Activated naive CD8-positive, alpha-beta T cell treated with anti-CD3 and anti-CD28 coated beads, Interleukin-2, amount 50 U/mL, for 24 hours (primary cell): ENCODE measurements around the gene C14orf132.

Source experiments
- ATAC-seq: fragments of 150-1000 bp; cut with Tn5 transposase; one replicate; pipeline ENCODE4 v1.10.0; 2021
- DNase-seq: peaks from one replicate; pipeline ENCODE4 v3.0.0; 2021
- H3K27ac Mint-ChIP-seq: one replicate; pipeline ENCODE4 v1.8.0; 2021; ENCODE audit warnings: mild to moderate bottlenecking, mixed read lengths
- H3K27me3 Mint-ChIP-seq: one replicate; pipeline ENCODE4 v1.8.0; 2021; ENCODE audit warnings: mixed read lengths
- H3K36me3 Mint-ChIP-seq: one replicate; pipeline ENCODE4 v1.8.0; 2021; ENCODE audit warnings: low read depth, mixed read lengths
- H3K4me1 Mint-ChIP-seq: one replicate; pipeline ENCODE4 v1.8.0; 2021; ENCODE audit warnings: mixed read lengths
- H3K4me3 Mint-ChIP-seq: one replicate; pipeline ENCODE4 v1.8.0; 2021; ENCODE audit warnings: mild to moderate bottlenecking, moderate library complexity, mixed read lengths
- H3K9me3 Mint-ChIP-seq: one replicate; pipeline ENCODE4 v1.8.0; 2021; ENCODE audit warnings: mixed read lengths

Gene C14orf132

DNA sequence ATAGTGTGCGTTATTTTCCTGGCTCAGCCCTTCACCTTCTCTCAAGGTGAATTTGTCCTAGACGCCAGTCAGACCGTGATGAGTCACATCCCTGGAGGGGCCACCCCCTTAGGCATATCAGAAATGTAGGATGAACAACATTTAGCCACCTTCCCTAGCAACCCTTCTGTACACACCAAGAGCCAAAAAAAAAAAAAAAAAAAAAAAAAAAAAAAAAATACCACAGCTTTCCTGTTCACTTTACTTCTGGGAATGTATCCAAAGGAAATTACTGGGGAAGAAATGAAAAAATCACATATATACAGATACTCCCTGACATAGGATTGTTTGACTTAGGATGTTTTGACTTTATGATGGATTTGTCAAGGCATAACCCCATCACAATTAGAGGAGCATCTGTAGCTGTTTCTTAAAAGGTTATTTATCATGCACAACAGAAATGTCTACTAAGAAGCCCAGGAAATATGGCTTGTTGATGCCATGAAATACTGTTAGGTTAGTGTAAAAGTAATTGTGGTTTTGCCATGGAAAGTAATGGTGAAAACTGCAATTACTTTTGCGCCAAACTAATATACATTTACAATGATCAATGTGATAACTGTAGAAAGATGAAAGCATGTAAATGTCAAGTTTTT is 97.3 kb downstream of the C14orf132 start:
- Mint-ChIP-seq H3K4me3 (no peak overlapping the region), H3K9me3 (peaks cover 10% of the 10 kb centered on the region), H3K36me3 (no peaks in the 10 kb centered on the region), H3K27me3 (peaks cover 19% of the 10 kb centered on the region), H3K27ac (no peak overlapping the region), H3K4me1 (no peaks in the 10 kb centered on the region)
- DNase-seq (no peak), ATAC-seq (no peak)

GRCh38 chr14:96138241-96138640 is 99.1 kb downstream of the C14orf132 start:
- ATAC-seq (no peak), DNase-seq (no peak)
- no peaks in the 10 kb centered on the region for H3K36me3 Mint-ChIP-seq
- H3K27ac Mint-ChIP-seq: no peak overlapping the region
- no peak overlapping the region for H3K4me3 Mint-ChIP-seq
- no peaks in the 10 kb centered on the region for H3K4me1 Mint-ChIP-seq
- peaks cover 10% of the 10 kb centered on the region for H3K9me3 Mint-ChIP-seq
- H3K27me3 Mint-ChIP-seq: peaks cover 20% of the 10 kb centered on the region

- no peaks in the 10 kb centered on the region for H3K36me3 Mint-ChIP-seq
- no peak for ATAC-seq
- H3K4me3 Mint-ChIP-seq: no peak overlapping the region
- H3K27me3 Mint-ChIP-seq: peaks cover 19% of the 10 kb centered on the region
- H3K9me3 Mint-ChIP-seq: peaks cover 10% of the 10 kb centered on the region
- DNase-seq: no peak
- no peaks in the 10 kb centered on the region for H3K4me1 Mint-ChIP-seq
- H3K27ac Mint-ChIP-seq: no peak overlapping the region
These were observed 100.0 kb downstream of the C14orf132 start for GRCh38 chr14:96139169-96139568.

DNA sequence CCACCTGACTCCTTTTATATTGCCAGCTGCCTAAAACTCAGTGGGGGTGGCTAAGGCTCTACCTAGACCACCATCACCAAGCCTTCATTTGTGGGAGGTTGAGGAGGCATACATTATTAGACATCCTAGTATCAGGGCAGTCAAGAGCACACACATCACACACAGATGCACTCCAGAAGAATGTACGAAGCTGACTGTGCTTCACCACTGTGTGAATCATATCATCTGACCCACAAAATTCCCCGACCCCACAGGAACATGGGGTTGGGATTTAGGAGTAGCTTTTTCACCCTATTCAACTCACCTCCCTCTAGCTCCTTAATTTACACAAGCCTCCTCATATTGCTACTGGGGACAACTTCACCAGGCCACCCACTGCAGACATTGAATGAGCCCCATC is 100.7 kb downstream of the C14orf132 start:
- DNase-seq (no peak), ATAC-seq (no peak)
- Mint-ChIP-seq H3K4me3 (no peak overlapping the region), H3K27me3 (peaks cover 17% of the 10 kb centered on the region), H3K9me3 (peaks cover 10% of the 10 kb centered on the region), H3K36me3 (no peaks in the 10 kb centered on the region), H3K27ac (no peak overlapping the region), H3K4me1 (no peaks in the 10 kb centered on the region)

- H3K4me3 Mint-ChIP-seq: no peak overlapping the region
- peaks cover 9% of the 10 kb centered on the region for H3K27me3 Mint-ChIP-seq
- no peaks in the 10 kb centered on the region for H3K36me3 Mint-ChIP-seq
- H3K27ac Mint-ChIP-seq: no peak overlapping the region
- ATAC-seq: no peak
- no peaks in the 10 kb centered on the region for H3K4me1 Mint-ChIP-seq
- peaks cover 10% of the 10 kb centered on the region for H3K9me3 Mint-ChIP-seq
- no peak for DNase-seq
These were observed 101.8 kb downstream of the C14orf132 start for GRCh38 chr14:96140952-96141351.
